Measurements from ENCODE around the gene NLRP1.

DNA sequence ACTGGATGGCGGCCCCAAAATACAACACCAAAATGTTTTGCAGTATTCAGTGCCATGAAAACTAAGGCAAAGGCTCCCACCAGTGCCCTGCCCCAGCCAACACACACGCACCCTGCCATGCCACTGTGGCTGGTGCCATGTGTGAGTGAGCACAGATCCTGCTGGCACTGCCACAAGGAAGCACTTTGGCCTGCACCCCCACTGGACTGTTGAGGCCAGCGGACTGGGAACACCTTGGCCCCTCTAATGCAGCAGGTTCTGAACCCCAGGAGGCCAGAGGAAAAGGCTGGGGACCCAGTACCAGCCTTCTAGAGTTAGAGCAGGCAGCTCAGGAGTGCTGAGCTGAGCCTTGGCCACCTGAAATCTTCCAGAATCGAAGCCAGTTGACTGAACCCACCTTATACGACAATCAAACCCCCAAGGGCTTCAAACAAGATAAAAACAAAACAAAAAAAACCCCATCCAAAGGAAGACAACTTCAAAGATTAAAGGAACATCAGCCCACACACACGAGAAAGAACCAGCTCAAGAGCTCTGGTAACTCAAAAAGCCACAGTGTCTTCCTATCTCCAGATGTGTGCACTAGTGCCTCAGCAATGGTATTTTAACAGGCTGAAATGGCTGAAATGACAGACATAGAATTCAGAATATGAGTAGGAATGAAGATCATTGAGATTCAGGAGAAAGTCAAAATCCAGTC, 21.5 kb downstream of the NLRP1 start:
- TF ChIP-seq, protein P1, sequence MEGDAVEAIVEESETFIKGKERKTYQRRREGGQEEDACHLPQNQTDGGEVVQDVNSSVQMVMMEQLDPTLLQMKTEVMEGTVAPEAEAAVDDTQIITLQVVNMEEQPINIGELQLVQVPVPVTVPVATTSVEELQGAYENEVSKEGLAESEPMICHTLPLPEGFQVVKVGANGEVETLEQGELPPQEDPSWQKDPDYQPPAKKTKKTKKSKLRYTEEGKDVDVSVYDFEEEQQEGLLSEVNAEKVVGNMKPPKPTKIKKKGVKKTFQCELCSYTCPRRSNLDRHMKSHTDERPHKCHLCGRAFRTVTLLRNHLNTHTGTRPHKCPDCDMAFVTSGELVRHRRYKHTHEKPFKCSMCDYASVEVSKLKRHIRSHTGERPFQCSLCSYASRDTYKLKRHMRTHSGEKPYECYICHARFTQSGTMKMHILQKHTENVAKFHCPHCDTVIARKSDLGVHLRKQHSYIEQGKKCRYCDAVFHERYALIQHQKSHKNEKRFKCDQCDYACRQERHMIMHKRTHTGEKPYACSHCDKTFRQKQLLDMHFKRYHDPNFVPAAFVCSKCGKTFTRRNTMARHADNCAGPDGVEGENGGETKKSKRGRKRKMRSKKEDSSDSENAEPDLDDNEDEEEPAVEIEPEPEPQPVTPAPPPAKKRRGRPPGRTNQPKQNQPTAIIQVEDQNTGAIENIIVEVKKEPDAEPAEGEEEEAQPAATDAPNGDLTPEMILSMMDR (IDR thresholded peaks at IDR 0.05; ENCODE audit: low read depth, low read length): no peak
- TF ChIP-seq EZH2phosphoT487 (IDR thresholded peaks at IDR 0.05; ENCODE audit: low read depth): no peak

Data from OCI-LY3 (cell line).